Thymus (tissue), 11 donors: ENCODE data around the gene EXOC3. TPM values are rescaled to one million over a fixed set of nuclear protein-coding genes. Genes with fewer than 3 reads are reported as not detected.

ENCODE experiments used
- DNase-seq, 9 donors: peaks; one replicate each; pipeline ENCODE4 v3.0.0-alpha.2; 2013; ENCODE audit warnings: low spot score in 9 of 9, low read depth in 6 of 9, missing footprints in 1 of 9
- H3K27ac ChIP-seq, 2 donors: one replicate each; pipeline ENCODE4 v1.5.1; 2013; ENCODE audit warnings: control low read depth in 1 of 2, low read depth in 1 of 2, low read length in 1 of 2, mild to moderate bottlenecking in 1 of 2, moderate library complexity in 1 of 2
- H3K27me3 ChIP-seq, 2 donors: one replicate each; pipeline ENCODE4 v1.5.1; 2013; ENCODE audit warnings: low read length in 1 of 2; ENCODE audit not compliant: control insufficient read depth in 2 of 2, insufficient read depth in 1 of 2
- H3K36me3 ChIP-seq, 2 donors: one replicate each; pipeline ENCODE4 v1.5.1; 2013; ENCODE audit warnings: low read length in 1 of 2, mild to moderate bottlenecking in 1 of 2, moderate library complexity in 1 of 2; ENCODE audit not compliant: control insufficient read depth in 2 of 2, insufficient read depth in 2 of 2
- H3K4me1 ChIP-seq, 2 donors: one replicate each; pipeline ENCODE4 v1.5.1; 2013; ENCODE audit warnings: low read length in 2 of 2; ENCODE audit not compliant: control insufficient read depth in 2 of 2, insufficient read depth in 2 of 2
- H3K4me3 ChIP-seq, 2 donors: one replicate each; pipeline ENCODE4 v1.5.1; 2013; ENCODE audit warnings: low read length in 2 of 2, control low read depth in 1 of 2, mild to moderate bottlenecking in 1 of 2
- H3K9me3 ChIP-seq, 2 donors: one replicate each; pipeline ENCODE4 v1.5.1; 2013; ENCODE audit warnings: low read length in 1 of 2, mild to moderate bottlenecking in 1 of 2; ENCODE audit not compliant: control insufficient read depth in 2 of 2, insufficient read depth in 1 of 2
- WGBS: extraction: QIAGEN DNeasy Blood & Tissue Kit; methylation state at CpG from one replicate; pipeline ENCODE4 v1.1.7; 2013; 5-methylcytosine and 5-hydroxymethylcytosine counted together
- polyA plus RNA-seq: library from polyadenylated mRNA; stranded (reverse); fragments of 200-250 nt; gene quantifications from one replicate; pipeline ENCODE4 v1.2.3, GENCODE V29; 2013
- total RNA-seq: library from RNA; stranded (reverse); fragments of 120-200 nt; gene quantifications from one replicate; pipeline ENCODE4 v1.2.4, GENCODE V29; 2013
- donor health status: healthy.

The EXOC3 gene
- total and polyA plus RNA-seq, 2 donors: 27.2 to 60.0 TPM

- Histone ChIP-seq H3K9me3 (peaks cover 0 to 13% of the 10 kb centered on the region in 2 donors), H3K27me3 (no peaks in the 10 kb centered on the region), H3K36me3 (peaks cover 54 to 55% of the 10 kb centered on the region in 2 donors), H3K4me1 (peaks cover 9% of the 10 kb centered on the region in 2 donors), H3K4me3 (no peak overlapping the region), H3K27ac (no peak overlapping the region)
- DNase-seq: no peak
- WGBS: 94% methylated on average over 21 of the region's 21 CpGs
Measured at GRCh38 chr5:448061-448765, 5.2 kb downstream of the EXOC3 start.

- H3K4me3 ChIP-seq: no peak overlapping the region
- H3K9me3 ChIP-seq: peaks cover 0 to 9% of the 10 kb centered on the region in 2 donors
- no peak for DNase-seq
- H3K27ac ChIP-seq: no peak overlapping the region
- peaks cover 4 to 7% of the 10 kb centered on the region in 2 donors for H3K4me1 ChIP-seq
- 97% methylated on average over 12 of the region's 12 CpGs for WGBS
- H3K27me3 ChIP-seq: no peaks in the 10 kb centered on the region
- peaks cover 59 to 60% of the 10 kb centered on the region in 2 donors for H3K36me3 ChIP-seq
Measured at GRCh38 chr5:448766-449090, 5.8 kb downstream of the EXOC3 start.

- WGBS: 96% methylated on average over 5 of the region's 5 CpGs
- Histone ChIP-seq H3K9me3 (peaks cover 0 to 4% of the 10 kb centered on the region in 2 donors), H3K4me1 (peaks cover 0 to 3% of the 10 kb centered on the region in 2 donors), H3K27me3 (no peaks in the 10 kb centered on the region), H3K27ac (no peak overlapping the region), H3K4me3 (no peak overlapping the region), H3K36me3 (peaks cover 64% of the 10 kb centered on the region in 2 donors)
- DNase-seq: no peak
Measured at GRCh38 chr5:449151-449550, 6.2 kb downstream of the EXOC3 start.

GRCh38 chr5:451587-452458, 8.8 kb downstream of the EXOC3 start:
- Histone ChIP-seq H3K4me1 (no peaks in the 10 kb centered on the region), H3K36me3 (peaks cover 76 to 79% of the 10 kb centered on the region in 2 donors), H3K4me3 (no peak overlapping the region), H3K27me3 (no peaks in the 10 kb centered on the region), H3K27ac (no peak overlapping the region), H3K9me3 (no peaks in the 10 kb centered on the region)
- no peak for DNase-seq
- WGBS: 79% methylated on average over 5 of the region's 5 CpGs

GRCh38 chr5:452978-453710, 10.2 kb downstream of the EXOC3 start:
- peaks cover 76 to 79% of the 10 kb centered on the region in 2 donors for H3K36me3 ChIP-seq
- no peaks in the 10 kb centered on the region for H3K4me1 ChIP-seq
- no peak for DNase-seq
- no peaks in the 10 kb centered on the region for H3K27me3 ChIP-seq
- H3K9me3 ChIP-seq: no peaks in the 10 kb centered on the region
- H3K27ac ChIP-seq: no peak overlapping the region
- H3K4me3 ChIP-seq: no peak overlapping the region
- WGBS: 91% methylated on average over 17 of the region's 17 CpGs

- no peak overlapping the region for H3K4me3 ChIP-seq
- WGBS: 95% methylated on average over 16 of the region's 16 CpGs
- no peaks in the 10 kb centered on the region for H3K27me3 ChIP-seq
- H3K27ac ChIP-seq: no peak overlapping the region
- DNase-seq: no peak
- H3K9me3 ChIP-seq: no peaks in the 10 kb centered on the region
- no peaks in the 10 kb centered on the region for H3K4me1 ChIP-seq
- H3K36me3 ChIP-seq: peaks cover 75% of the 10 kb centered on the region in 2 donors
Measured at GRCh38 chr5:453725-454481, 10.9 kb downstream of the EXOC3 start.

- peaks cover 72 to 75% of the 10 kb centered on the region in 2 donors for H3K36me3 ChIP-seq
- no peaks in the 10 kb centered on the region for H3K27me3 ChIP-seq
- 93% methylated on average over 11 of the region's 11 CpGs for WGBS
- H3K4me1 ChIP-seq: no peaks in the 10 kb centered on the region
- H3K9me3 ChIP-seq: no peaks in the 10 kb centered on the region
- H3K4me3 ChIP-seq: no peak overlapping the region
- no peak for DNase-seq
- no peak overlapping the region for H3K27ac ChIP-seq
Measured at GRCh38 chr5:454936-455335, 12.0 kb downstream of the EXOC3 start.

GRCh38 chr5:455806-456205, 12.8 kb downstream of the EXOC3 start:
- H3K27ac ChIP-seq: no peak overlapping the region
- 96% methylated on average over 11 of the region's 11 CpGs for WGBS
- H3K4me1 ChIP-seq: no peaks in the 10 kb centered on the region
- no peak for DNase-seq
- no peaks in the 10 kb centered on the region for H3K9me3 ChIP-seq
- no peak overlapping the region for H3K4me3 ChIP-seq
- no peaks in the 10 kb centered on the region for H3K27me3 ChIP-seq
- peaks cover 75 to 78% of the 10 kb centered on the region in 2 donors for H3K36me3 ChIP-seq
